Sigmoid colon (tissue), 7 donors: ENCODE measurements around the gene BTAF1. TPM values are rescaled to one million over a fixed set of nuclear protein-coding genes. Genes with fewer than 3 reads are reported as not detected.
"Not testable (repeated sequence)": the region's sequence is repeated elsewhere in the genome, so short reads cannot be mapped to it uniquely, and the experiment has no call there.

Experiments used
- DNase-seq: peaks from one replicate; pipeline ENCODE4 v3.0.0-alpha.2; 2019
- H3K27ac ChIP-seq, 4 donors: fragments of 200-600 bp; sonication (generic); one replicate each; pipeline ENCODE4 v1.5.1; 2016 to 2019; ENCODE audit warnings: mild to moderate bottlenecking in 1 of 4
- H3K27me3 ChIP-seq, 3 donors: fragments of 200-600 bp; sonication (generic); one replicate each; pipeline ENCODE4 v1.5.1; 2019; ENCODE audit warnings: mild to moderate bottlenecking in 1 of 3
- H3K36me3 ChIP-seq, 4 donors: fragments of 200-600 bp; sonication (generic); one replicate each; pipeline ENCODE4 v1.5.1; 2016 to 2019
- H3K4me1 ChIP-seq, 4 donors: fragments of 200-600 bp; sonication (generic); one replicate each; pipeline ENCODE4 v1.5.1; 2017 to 2019
- H3K4me3 ChIP-seq, 4 donors: fragments of 200-600 bp; sonication (generic); one replicate each; pipeline ENCODE4 v1.5.1; 2017 to 2019; ENCODE audit warnings: mild to moderate bottlenecking in 2 of 4, moderate library complexity in 1 of 4
- H3K9me3 ChIP-seq, 4 donors: fragments of 200-600 bp in 3 of 4; sonication (generic) in 3 of 4; one replicate each; pipeline versions ENCODE4 v1.5.1 to v1.6.1; 2013 to 2019
- EP300 ChIP-seq, 4 donors: sonication (generic); formaldehyde crosslinking; IDR thresholded peaks; one replicate each; pipeline ENCODE4 v1.6.1; 2017; ENCODE audit warnings: antibody characterized with exemption in 4 of 4
- POLR2A ChIP-seq, 2 donors: fragments of 450-650 bp; IDR thresholded peaks; one replicate each; pipeline ENCODE4 v1.6.1; 2016; ENCODE audit warnings: antibody characterized with exemption in 2 of 2, mild to moderate bottlenecking in 2 of 2, moderate library complexity in 2 of 2
- POLR2AphosphoS5 ChIP-seq, 4 donors: sonication (generic); formaldehyde crosslinking; IDR thresholded peaks; one replicate each; pipeline ENCODE4 v1.6.1; 2017; ENCODE audit warnings: antibody characterized with exemption in 4 of 4
- WGBS, 2 donors: extraction: QIAGEN DNeasy Blood & Tissue Kit; methylation state at CpG; one replicate each; pipeline ENCODE4 v1.1.7; 2013; 5-methylcytosine and 5-hydroxymethylcytosine counted together
- intact Hi-C: fragments of 100-400 bp; cut with DNase I; formaldehyde crosslinking; loops from one replicate; pipeline ENCODE4 v1.15.1; 2023
- polyA plus RNA-seq, 3 donors: library from polyadenylated mRNA; stranded (reverse); fragments of 200-250 nt; gene quantifications; one replicate each; pipeline ENCODE4 v1.2.3, GENCODE V29; 2013
- total RNA-seq, 4 donors: library from RNA; depleted of rRNA; stranded (reverse); fragments of >200 nt; gene quantifications; one replicate each; pipeline ENCODE4 v1.1.0, GENCODE V29; 2016
- TF ChIP-seq, protein P1 (sequence below), 4 experiments: fragments of 450-650 bp in 3 of 4; fragments of 200-600 bp in 1 of 4; IDR thresholded peaks; one replicate each; pipeline ENCODE4 v1.5.1; 2016 to 2019; ENCODE audit warnings: antibody characterized with exemption in 4 of 4, mild to moderate bottlenecking in 3 of 4, moderate library complexity in 2 of 4
- donor health status: healthy with polysubstance abuse.
- donor health status: Bipolar disorder and iron deficiency.
- donor health status: healthy.

The BTAF1 gene
- total and polyA plus RNA-seq, 7 donors: 1.8 to 45.5 (median 34.6) TPM

GRCh38 chr10:92010047-92010735 is 86.6 kb downstream of the BTAF1 start:
- Histone ChIP-seq H3K27ac (no peak overlapping the region), H3K36me3 (peaks cover 0 to 72% (median 12%) of the 10 kb centered on the region in 4 donors), H3K4me3 (no peak overlapping the region), H3K4me1 (no peaks in the 10 kb centered on the region), H3K9me3 (no peaks in the 10 kb centered on the region), H3K27me3 (no peaks in the 10 kb centered on the region)
- intact Hi-C loops: no loop called here
- DNase-seq: no peak
- no peak for TF ChIP-seq POLR2A (IDR thresholded peaks at IDR 0.05)
- TF ChIP-seq POLR2AphosphoS5 (IDR thresholded peaks at IDR 0.05): no peak
- TF ChIP-seq, protein P1, sequence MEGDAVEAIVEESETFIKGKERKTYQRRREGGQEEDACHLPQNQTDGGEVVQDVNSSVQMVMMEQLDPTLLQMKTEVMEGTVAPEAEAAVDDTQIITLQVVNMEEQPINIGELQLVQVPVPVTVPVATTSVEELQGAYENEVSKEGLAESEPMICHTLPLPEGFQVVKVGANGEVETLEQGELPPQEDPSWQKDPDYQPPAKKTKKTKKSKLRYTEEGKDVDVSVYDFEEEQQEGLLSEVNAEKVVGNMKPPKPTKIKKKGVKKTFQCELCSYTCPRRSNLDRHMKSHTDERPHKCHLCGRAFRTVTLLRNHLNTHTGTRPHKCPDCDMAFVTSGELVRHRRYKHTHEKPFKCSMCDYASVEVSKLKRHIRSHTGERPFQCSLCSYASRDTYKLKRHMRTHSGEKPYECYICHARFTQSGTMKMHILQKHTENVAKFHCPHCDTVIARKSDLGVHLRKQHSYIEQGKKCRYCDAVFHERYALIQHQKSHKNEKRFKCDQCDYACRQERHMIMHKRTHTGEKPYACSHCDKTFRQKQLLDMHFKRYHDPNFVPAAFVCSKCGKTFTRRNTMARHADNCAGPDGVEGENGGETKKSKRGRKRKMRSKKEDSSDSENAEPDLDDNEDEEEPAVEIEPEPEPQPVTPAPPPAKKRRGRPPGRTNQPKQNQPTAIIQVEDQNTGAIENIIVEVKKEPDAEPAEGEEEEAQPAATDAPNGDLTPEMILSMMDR (IDR thresholded peaks at IDR 0.05): no peak
- TF ChIP-seq EP300 (IDR thresholded peaks at IDR 0.05): no peak

GRCh38 chr10:92011560-92012214 is 88.1 kb downstream of the BTAF1 start:
- H3K27ac ChIP-seq: no peak overlapping the region
- WGBS, 2 donors: 91 to 94% methylated on average over 2 of the region's 2 CpGs
- intact Hi-C loops: no loop called here
- no peak overlapping the region for H3K4me3 ChIP-seq
- H3K36me3 ChIP-seq: peaks cover 0 to 70% (median 10%) of the 10 kb centered on the region in 4 donors
- H3K9me3 ChIP-seq: no peaks in the 10 kb centered on the region
- no peak for TF ChIP-seq POLR2AphosphoS5 (IDR thresholded peaks at IDR 0.05)
- TF ChIP-seq POLR2A (IDR thresholded peaks at IDR 0.05): no peak
- TF ChIP-seq, protein P1 (IDR thresholded peaks at IDR 0.05): no peak
- TF ChIP-seq EP300 (IDR thresholded peaks at IDR 0.05): no peak
- H3K4me1 ChIP-seq: no peaks in the 10 kb centered on the region
- no peaks in the 10 kb centered on the region for H3K27me3 ChIP-seq
- DNase-seq: no peak

DNA sequence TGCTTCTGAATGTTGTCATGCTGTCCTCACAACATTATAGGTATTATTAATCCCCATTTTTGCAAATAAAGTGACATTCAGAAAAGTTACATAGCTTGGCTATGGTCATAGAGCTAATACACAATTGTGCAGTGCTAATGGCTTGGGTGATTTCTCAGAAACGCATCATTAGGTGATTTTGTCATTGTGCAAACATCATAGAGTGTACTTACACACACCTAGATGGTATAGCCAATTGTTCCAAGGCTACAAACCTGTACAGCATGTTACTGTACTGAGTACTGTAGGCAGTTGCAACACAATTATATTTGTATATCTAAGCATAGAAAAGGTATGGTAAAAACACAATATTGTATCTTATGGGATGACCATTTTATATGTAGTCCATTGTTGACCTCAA is 91.0 kb downstream of the BTAF1 start:
- H3K27ac ChIP-seq: no peak overlapping the region
- intact Hi-C loops: no loop called here
- peaks cover 5 to 79% (median 13%) of the 10 kb centered on the region in 4 donors for H3K36me3 ChIP-seq
- no peaks in the 10 kb centered on the region for H3K27me3 ChIP-seq
- no peak for DNase-seq
- TF ChIP-seq POLR2A (IDR thresholded peaks at IDR 0.05): no peak
- no peak for TF ChIP-seq POLR2AphosphoS5 (IDR thresholded peaks at IDR 0.05)
- TF ChIP-seq, protein P1 (IDR thresholded peaks at IDR 0.05): no peak
- TF ChIP-seq EP300 (IDR thresholded peaks at IDR 0.05): no peak
- no peaks in the 10 kb centered on the region for H3K4me1 ChIP-seq
- 63 to 78% methylated on average over 1 of the region's 1 CpG for WGBS, 2 donors
- H3K4me3 ChIP-seq: no peak overlapping the region
- no peaks in the 10 kb centered on the region for H3K9me3 ChIP-seq

- TF ChIP-seq, protein P1 (IDR thresholded peaks at IDR 0.05): no peak
- TF ChIP-seq EP300 (IDR thresholded peaks at IDR 0.05) (no peak), POLR2AphosphoS5 (IDR thresholded peaks at IDR 0.05) (no peak), POLR2A (IDR thresholded peaks at IDR 0.05) (no peak)
- 89 to 96% methylated on average over 4 of the region's 4 CpGs for WGBS, 2 donors
These were observed 101.1 kb downstream of the BTAF1 start for GRCh38 chr10:92024700-92025099.

DNA sequence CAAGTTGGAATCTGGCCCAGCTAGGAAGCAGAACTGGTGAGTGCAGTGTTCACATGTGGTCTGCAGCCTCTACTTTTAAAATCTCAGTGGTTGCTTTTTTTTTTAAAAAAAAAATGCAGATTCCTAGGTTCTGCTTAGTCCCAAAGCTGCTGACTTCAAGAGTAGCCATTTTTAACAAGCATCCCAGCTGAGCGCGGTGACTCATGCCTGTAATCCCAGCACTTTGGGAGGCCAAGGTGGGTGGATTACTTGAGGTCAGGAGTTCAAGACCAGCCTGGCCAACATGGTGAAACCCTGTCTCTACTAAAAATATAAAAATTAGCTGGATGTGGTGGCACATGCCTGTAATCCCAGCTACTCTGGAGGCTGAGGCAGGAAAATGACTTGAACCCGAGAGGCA is 101.8 kb downstream of the BTAF1 start:
- H3K27ac ChIP-seq, H3K4me1 ChIP-seq, DNase-seq, H3K9me3 ChIP-seq, H3K4me3 ChIP-seq, intact Hi-C loops, H3K27me3 ChIP-seq: not testable (repeated sequence)
- 95 to 97% methylated on average over 3 of the region's 3 CpGs for WGBS, 2 donors
- peaks cover 0 to 95% (median 30%) of the 10 kb centered on the region in 4 donors for H3K36me3 ChIP-seq

More at GRCh38 chr10:92024700-92025099, 101.1 kb downstream of the BTAF1 start:
- no peaks in the 10 kb centered on the region for H3K9me3 ChIP-seq
- H3K4me3 ChIP-seq: no peak overlapping the region
- H3K27me3 ChIP-seq: no peaks in the 10 kb centered on the region
- H3K4me1 ChIP-seq: no peaks in the 10 kb centered on the region
- DNase-seq: no peak
- intact Hi-C loops: no loop called here
- H3K27ac ChIP-seq: no peak overlapping the region
- peaks cover 0 to 96% (median 32%) of the 10 kb centered on the region in 4 donors for H3K36me3 ChIP-seq
